T-helper 1 cell (primary cell): ENCODE measurements around the gene KRT76.

Experiments used
- DNase-seq, 5 donors: peaks; one replicate each; pipeline ENCODE4 v3.0.0-alpha.2; 2012 to 2020

The KRT76 gene

GRCh38 chr12:52813203-52813819, 36.2 kb upstream of the KRT76 start:
- no peak for DNase-seq

DNA sequence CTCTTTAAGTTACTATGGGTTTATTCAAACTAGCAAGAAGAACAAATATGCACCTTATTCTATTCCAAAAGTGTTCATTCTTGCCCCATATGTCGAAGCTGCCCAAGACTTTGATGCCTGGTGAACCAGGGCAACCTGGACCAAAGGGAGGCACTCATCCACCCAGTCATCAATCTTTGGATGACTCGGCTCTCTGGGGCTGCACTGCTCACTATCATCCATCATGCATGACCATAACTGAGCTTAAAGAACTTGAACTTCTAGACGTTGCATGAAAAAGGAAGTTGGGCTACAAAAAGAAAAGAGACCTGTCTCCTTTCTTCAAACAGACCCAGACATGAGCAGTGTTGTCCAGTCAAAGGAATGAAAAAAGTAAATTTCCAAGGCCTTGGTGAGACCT, 35.6 kb upstream of the KRT76 start:
- DNase-seq = no peak

DNA sequence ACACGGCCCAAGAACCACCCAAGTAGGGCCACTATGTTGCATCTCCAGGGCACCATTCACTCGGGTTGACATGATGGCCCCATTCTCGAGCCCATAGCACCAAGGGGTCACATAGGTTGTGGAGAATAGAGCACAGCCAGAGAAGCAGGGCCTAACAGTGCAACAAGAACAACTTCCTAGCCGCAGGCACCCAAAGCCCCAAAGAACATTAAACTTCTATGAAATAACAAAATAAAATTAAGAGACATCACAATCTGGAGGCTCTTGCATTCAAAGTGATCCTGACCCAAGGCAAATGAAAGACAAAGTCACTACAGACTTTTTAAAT, 34.9 kb upstream of the KRT76 start:
- DNase-seq = no peak

DNA sequence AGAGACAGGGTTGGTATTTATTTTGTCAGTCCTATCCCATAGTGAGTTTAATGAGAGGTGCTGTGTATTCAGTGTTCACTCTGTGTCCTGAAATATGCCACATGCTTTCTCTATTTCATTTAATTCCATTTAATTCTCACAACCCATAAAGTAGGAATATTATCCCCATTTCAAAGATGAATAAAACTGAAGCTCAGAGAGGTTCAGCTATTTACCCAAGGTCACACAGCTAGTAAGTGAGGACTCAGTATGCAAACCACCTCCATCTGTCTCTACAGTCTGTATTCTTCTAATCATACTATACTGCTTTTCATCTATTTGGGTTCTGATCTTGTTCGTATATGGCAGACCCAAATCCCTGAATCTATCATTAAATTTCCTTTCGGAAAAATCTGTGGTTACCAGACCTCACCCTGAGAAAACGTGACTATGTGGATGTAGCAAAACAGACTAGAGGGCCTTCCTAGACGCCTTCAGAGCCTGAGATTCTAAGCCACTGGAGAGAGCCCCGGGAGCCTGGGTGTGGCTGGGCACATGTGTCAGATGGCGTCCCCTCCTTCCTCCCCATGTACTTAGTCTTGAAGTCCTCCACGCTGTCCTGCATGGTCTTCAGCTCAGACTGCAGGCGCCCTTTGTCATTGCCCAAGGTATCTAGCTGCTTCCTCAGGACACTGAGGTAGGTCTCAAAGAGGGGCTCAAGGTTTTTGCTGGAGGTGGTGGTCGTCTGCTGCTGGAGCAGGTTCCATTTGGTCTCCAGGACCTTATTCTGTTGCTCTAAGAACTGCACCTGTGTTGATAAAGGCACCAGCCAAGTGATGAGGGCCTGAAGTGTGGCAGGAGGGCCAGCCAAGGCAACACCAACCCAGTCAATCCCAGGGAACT, 34.3 kb upstream of the KRT76 start:
- no peak for DNase-seq

DNA sequence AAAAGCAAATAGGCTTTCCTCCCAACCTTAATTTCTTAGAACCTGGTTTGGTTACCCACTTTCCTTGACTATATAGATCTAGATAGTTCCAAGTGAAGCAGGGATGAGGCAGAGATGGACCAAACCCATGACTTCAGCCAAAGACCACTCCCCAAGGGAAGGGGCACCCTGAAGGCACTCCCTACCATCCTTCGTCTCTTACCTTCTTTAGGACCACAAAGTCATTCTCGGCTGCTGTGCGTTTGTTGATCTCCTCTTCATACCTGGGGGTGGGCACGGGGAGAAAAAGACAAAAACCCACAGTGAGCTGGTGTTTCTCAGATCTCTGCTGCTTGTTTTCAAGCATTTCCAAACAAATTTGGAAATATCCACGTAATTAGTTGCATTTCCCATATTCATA, 33.4 kb upstream of the KRT76 start:
- no peak for DNase-seq

GRCh38 chr12:52809166-52809565, 32.0 kb upstream of the KRT76 start:
- no peak for DNase-seq

GRCh38 chr12:52808573-52809160, 31.5 kb upstream of the KRT76 start:
- no peak for DNase-seq

DNA sequence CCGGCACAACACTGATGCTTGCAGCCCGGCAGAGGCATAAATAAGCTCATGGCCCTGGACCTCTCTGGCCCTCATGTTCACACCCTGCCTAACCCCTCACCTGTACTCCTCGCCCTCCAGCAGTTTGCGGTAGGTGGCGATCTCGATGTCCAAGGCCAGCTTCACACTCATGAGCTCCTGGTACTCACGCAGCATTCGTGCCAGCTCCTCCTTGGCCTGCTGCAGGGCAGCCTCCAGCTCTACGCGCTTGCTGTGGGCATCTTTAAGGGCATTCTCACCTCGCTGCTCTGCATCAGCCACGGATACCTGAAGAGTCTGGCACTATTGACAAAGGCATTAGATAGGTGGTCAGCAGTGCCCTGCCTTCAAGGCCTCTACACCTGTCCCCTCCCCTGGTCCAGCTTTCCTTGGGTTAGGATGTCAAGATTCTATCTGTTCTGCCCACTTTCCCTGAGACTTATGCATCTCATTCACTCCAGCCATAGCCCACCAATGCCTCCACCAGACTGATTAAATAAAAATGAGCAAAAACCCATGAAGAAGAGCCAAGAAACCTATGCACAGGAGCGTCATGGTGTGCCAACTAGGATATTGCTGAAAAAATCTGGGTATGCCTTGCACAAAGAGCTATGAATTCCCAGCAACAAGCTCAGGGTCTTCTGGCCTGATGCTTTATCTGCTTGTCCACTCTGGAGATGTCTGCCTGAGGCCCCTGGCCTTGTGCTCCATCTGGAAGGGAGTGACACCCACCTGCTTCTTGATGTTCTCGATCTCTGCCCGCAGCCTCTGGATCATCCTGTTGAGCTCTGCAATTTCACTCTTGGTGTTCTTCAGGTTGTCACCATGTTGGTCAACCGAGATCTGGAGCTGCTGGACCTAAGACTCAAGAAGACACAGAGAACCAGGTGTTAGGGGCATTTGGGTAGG, 30.7 kb upstream of the KRT76 start:
- no peak for DNase-seq

DNA sequence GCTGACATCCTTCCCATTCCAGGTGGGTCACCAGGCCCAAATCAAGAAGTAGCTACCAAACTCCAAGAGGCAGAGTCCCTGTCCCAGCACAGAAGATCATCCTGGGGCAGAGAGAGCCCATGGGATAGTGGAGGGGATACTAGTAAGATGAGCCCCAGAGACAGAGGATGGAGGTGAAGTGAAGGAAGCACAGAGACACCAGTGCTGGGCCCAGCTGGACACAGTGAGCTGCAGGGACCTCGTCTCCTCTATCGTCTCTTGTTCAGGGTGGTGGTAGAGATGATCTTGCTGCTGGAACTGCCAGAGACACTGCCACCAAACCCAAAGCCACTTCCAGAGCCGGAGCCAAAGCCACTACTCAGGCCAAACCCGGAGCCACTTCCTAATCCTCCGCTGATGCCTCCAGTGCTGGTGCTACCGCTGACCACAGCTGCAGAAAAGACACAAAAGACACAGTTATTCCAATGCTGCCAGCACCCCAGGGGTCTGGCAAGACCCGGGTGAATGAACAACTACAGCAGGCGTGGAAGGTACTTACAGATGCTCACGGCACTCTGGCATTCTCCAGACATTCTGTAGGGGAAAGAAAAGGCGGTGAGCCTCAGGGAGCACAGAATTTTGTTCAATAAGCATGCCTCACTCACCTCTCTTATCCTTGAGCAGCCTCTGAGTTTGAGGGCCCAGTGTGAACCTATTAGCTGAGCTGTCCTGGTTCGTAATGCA, 29.8 kb upstream of the KRT76 start:
- no peak for DNase-seq

GRCh38 chr12:52806169-52806811, 29.1 kb upstream of the KRT76 start:
- DNase-seq = no peak

DNA sequence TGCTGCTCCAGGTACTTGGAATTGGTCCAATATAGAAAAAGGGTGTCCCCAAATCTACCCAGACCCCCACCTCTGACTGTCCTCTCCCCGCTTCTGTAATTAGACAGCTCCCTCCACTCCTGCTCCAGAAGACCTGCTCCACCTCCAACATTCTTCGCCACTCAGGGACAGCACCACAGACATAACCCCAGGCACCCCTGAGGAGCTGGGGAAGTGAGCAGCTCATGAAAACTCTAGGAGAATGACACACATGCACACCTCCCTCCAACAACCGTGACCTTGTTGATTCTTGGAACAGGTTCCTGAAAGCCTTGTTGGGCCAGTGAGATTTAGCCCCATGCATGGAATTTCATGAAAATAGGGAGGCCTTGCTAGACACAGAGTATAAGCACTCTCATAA, 28.6 kb upstream of the KRT76 start:
- no peak for DNase-seq

DNA sequence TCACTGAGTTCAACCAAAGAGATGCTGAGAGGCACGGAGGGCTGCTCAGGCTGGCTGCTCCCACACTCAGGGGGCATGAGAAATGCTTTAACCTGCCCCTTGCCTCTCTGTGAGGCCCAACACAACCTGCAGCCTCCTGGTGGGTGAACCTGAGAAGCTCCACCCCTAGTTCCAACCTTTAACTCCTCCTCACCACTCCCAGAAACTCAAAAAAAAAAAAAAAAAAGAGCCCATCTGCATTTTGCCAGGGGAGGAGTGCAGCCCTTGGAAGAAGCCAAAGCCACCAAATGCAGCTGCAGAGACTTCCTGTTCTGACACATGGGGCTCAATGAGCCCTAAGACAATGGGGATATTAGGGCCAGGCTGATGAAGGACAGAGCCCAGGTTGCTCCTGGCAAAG, 27.9 kb upstream of the KRT76 start:
- DNase-seq = no peak

DNA sequence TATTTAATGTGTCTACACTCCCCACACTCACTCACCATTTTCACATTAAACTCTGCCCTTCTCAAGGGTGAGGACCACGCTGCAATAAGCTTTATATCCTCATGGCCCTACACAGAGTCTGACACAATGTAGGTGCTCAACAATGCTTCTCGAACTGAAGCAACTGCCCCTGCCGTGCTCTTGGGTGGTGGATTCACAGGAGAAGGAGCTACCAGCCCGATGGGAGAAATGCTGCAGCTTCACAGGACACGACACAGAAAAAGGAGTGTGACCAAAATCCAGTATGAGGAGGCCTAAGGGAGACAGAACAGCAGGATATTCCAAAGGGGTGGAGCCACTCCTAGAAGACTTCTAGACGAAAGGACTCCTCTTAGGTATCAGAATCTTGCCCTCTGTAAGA, 25.3 kb upstream of the KRT76 start:
- DNase-seq = no peak

- DNase-seq = no peak
Observed at GRCh38 chr12:52801773-52802172, 24.6 kb upstream of the KRT76 start.

- no peak for DNase-seq
Observed at GRCh38 chr12:52800259-52800917, 23.2 kb upstream of the KRT76 start.

GRCh38 chr12:52799505-52800211, 22.5 kb upstream of the KRT76 start:
- DNase-seq = no peak

GRCh38 chr12:52798671-52799504, 21.7 kb upstream of the KRT76 start:
- no peak for DNase-seq

GRCh38 chr12:52798003-52798670, 21.0 kb upstream of the KRT76 start:
- DNase-seq = no peak

DNA sequence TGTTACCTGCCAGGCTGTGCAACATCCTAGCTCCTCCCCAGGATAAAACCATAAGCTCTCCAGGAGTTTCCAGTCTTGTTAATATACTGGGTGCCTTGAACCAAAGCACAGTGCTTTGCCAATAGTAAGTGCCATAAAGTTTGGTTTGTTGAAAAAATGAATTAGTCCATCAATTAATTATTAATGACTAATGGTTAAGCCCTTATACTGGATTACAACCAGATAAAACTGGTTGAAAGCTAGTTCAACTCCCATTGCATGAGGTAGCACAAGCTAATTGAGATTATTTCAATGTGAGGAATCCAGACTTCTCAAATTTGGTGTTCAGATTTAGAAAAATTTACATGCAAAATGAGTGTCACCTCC, 20.4 kb upstream of the KRT76 start:
- DNase-seq = no peak
